GM13976 (cell line): ENCODE data around the gene MPP4.

ENCODE experiments used
- DNase-seq: peaks from one replicate; pipeline ENCODE4 v3.0.0; 2012; ENCODE audit warnings: low spot score
- in situ Hi-C: fragments of 300-500 bp; cut with MboI; formaldehyde crosslinking; loops from one replicate; pipeline ENCODE4 v1.12.0; 2022; ENCODE audit warnings: low sequenced_read_pairs, mixed read lengths, inconsistent platforms; ENCODE audit not compliant: unreplicated experiment
- TF ChIP-seq, protein P1 (sequence below): IDR thresholded peaks from 2 replicates; pipeline ENCODE4 v1.5.1; 2012; ENCODE audit warnings: borderline replicate concordance, mild to moderate bottlenecking; ENCODE audit not compliant: insufficient read depth; ENCODE audit errors: extremely low read depth, missing control alignments, control extremely low read depth

MPP4 gene, protein sequence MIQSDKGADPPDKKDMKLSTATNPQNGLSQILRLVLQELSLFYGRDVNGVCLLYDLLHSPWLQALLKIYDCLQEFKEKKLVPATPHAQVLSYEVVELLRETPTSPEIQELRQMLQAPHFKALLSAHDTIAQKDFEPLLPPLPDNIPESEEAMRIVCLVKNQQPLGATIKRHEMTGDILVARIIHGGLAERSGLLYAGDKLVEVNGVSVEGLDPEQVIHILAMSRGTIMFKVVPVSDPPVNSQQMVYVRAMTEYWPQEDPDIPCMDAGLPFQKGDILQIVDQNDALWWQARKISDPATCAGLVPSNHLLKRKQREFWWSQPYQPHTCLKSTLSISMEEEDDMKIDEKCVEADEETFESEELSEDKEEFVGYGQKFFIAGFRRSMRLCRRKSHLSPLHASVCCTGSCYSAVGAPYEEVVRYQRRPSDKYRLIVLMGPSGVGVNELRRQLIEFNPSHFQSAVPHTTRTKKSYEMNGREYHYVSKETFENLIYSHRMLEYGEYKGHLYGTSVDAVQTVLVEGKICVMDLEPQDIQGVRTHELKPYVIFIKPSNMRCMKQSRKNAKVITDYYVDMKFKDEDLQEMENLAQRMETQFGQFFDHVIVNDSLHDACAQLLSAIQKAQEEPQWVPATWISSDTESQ

DNA sequence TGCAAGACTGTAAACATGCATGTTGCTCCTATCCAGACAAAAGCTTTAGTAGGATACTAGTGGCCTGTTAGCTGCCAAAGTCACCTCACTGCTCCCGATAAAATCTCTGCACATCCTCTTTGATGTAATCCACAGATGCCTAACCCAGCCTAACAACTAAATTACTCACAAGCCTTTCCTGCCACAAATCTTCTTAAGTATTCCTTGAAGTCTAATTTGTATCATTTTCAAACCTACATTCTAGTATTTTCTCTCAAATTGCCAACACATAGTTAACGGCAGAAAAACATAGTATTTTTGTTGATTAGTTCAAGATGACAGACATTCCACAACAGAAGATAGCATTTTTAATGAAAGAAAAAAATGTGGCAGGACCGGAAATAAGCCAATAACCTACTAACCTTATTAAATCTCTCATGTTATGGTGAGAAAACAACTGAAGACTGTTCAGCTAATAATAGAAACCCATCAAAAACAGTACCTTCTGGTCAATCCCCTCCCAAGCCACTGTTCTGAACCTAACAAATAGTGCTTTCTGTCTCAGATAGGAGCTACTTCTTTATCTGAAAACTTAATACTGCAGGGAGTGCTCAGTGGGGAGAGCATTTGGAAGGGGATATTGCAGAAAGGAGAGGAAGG lies at the start of gene MPP4:
Gene MPP4, minus strand, starts transcription at position 57 of the 639 bp plus-strand sequence. CDS start 4,690 bp downstream, outside the sequence.
- no peak for DNase-seq
- in situ Hi-C loops, result no loop called here
- TF ChIP-seq, protein P1, sequence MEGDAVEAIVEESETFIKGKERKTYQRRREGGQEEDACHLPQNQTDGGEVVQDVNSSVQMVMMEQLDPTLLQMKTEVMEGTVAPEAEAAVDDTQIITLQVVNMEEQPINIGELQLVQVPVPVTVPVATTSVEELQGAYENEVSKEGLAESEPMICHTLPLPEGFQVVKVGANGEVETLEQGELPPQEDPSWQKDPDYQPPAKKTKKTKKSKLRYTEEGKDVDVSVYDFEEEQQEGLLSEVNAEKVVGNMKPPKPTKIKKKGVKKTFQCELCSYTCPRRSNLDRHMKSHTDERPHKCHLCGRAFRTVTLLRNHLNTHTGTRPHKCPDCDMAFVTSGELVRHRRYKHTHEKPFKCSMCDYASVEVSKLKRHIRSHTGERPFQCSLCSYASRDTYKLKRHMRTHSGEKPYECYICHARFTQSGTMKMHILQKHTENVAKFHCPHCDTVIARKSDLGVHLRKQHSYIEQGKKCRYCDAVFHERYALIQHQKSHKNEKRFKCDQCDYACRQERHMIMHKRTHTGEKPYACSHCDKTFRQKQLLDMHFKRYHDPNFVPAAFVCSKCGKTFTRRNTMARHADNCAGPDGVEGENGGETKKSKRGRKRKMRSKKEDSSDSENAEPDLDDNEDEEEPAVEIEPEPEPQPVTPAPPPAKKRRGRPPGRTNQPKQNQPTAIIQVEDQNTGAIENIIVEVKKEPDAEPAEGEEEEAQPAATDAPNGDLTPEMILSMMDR, result no peak

DNA sequence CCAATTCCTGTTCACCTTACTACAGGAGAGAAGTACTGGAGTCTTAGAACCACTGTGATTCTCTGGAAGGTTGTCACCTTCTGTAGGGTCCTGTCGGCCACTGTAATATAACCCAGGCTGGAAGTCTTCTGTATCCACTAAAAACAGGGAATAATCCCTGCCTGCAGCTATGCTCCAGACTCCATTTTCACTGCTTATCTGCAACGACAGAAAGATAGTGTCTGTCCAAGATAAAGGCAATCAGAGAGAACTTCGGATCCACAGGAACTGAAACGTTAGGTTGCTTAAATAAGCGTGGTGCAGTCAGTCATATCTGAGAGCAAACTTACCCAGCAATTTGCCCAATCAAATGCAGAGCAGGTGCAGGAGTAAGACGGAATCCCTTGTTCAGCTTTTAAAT lies 48.1 kb upstream of the MPP4 start:
- DNase-seq, result no peak
- in situ Hi-C loops, result no loop called here
- TF ChIP-seq, protein P1, result no peak

DNA sequence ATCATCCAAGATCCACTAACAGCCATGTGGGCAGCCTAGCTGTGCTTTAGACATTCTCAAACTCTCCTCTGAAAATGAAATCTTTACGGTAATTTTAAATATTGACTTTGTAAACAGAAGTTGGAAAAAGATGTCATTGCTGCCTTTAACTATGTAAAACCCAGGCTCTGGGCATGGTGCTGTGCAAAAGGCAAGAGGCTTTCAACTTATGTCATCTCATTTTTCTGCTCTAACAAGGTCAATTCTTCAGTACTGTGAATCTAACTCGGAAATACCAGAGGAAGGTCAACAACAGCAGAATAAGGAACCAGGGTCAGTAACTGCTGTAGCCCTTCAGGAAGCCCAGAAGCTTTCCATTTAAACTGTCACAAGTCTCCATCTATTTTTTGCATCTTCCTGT lies 37.0 kb upstream of the MPP4 start:
- DNase-seq, result no peak
- in situ Hi-C loops, result no loop called here
- TF ChIP-seq, protein P1, result no peak

DNA sequence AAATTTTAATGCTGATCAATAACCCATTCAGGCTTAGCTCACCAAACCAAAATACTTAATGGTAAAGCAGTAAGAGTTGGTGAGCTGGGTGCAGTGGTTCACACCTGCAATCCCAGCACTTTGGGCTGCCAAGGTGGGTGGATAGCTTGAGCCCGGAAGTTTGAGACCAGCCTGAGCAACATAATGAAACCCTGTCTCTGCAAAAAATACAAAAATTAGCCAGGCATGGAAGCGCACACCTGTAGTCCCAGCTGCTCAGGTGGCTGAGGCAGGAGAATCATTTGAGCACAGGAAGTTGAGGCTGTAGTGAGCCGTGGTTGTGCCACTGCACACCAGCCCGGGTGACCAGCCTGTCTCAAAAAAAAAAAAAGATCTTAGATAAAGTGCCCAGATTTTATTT lies 35.7 kb upstream of the MPP4 start:
- DNase-seq, result no peak
- in situ Hi-C loops, result no loop called here
- TF ChIP-seq, protein P1, result no peak

DNA sequence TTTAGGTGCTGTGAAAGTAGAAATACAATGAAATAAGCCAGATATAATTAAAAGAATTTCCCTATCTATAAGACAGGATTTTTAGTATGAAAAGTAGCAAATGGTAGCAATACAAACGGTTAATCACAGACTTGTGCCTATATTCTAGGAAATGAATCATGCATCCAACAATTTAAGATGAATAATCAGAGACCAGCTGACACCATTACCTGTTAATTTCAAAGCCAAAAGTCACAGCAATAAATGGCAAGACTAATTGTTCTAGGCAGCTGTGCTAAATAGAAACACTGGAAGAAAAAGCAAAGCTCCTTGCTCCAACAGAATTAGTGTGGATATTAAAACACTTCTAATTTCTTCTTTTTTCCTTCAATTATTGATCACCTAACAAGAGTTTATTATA lies 35.1 kb upstream of the MPP4 start:
- TF ChIP-seq, protein P1, result no peak
- DNase-seq, result no peak
- in situ Hi-C loops, result no loop called here

DNA sequence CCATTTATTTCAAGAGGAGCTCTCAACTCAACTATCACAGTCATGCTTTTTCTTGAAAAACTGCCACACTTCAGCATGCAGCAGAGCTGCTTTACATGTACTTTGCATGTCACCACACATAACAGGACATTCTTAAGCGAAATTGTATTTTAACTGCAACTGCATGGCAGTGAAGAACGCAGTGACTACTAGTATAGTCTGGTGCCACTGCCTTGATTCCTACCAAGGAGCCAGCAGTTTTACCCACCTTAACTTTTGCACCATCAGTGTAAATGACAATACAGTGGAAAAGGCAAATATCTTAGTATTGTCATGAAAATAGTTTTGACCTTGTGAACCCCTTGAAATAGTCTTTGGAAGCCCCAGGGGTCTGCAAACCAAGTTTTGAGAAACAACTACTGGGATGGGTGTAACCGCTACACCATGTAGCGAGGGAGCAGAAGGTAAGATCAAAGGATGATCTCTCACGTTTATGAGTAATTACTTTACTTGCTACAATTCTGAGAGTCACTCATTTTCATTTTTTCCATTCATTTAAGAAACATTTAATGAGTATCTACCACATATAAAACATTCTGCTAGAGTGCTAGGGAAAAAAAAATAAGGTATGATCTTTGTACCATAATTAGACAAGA lies 32.3 kb upstream of the MPP4 start:
- in situ Hi-C loops, result no loop called here
- no peak for DNase-seq
- TF ChIP-seq, protein P1, result no peak
